ENCODE measurements around the gene SMAD7. TPM values are rescaled to one million over a fixed set of nuclear protein-coding genes. Genes with fewer than 3 reads are reported as not detected.

The SMAD7 gene
- total RNA-seq, 4 donors from 2014 or later: 41.2 to 76.0 (median 55.2) TPM

DNA sequence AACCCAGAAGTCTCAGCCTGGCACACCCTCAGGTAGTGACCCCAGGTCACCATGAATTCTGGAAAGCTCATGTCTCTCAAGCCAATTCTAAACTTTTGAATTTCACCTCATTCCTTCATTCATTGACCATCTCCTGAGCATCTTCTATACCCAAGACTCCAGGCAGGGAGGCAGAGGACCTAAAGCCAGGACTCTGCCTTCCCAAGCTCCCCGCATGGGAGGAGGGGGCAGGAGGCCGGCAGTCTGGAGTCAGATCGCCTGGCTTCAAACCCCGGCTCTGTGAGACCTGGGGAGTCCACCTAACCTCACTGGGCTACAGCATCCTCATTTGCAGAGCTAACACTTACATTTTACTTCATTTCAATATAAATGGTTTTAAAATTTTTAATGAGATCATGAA is 59.0 kb downstream of the SMAD7 start:
- H3K4me3 ChIP-seq: no peak overlapping the region
- no peaks in the 10 kb centered on the region for H3K27me3 ChIP-seq
- TF ChIP-seq, protein P1, sequence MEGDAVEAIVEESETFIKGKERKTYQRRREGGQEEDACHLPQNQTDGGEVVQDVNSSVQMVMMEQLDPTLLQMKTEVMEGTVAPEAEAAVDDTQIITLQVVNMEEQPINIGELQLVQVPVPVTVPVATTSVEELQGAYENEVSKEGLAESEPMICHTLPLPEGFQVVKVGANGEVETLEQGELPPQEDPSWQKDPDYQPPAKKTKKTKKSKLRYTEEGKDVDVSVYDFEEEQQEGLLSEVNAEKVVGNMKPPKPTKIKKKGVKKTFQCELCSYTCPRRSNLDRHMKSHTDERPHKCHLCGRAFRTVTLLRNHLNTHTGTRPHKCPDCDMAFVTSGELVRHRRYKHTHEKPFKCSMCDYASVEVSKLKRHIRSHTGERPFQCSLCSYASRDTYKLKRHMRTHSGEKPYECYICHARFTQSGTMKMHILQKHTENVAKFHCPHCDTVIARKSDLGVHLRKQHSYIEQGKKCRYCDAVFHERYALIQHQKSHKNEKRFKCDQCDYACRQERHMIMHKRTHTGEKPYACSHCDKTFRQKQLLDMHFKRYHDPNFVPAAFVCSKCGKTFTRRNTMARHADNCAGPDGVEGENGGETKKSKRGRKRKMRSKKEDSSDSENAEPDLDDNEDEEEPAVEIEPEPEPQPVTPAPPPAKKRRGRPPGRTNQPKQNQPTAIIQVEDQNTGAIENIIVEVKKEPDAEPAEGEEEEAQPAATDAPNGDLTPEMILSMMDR (IDR thresholded peaks at IDR 0.05): no peak
- TF ChIP-seq POLR2AphosphoS5 (IDR thresholded peaks at IDR 0.05): no peak
- no peak for TF ChIP-seq POLR2A (IDR thresholded peaks at IDR 0.05)
- TF ChIP-seq EP300 (IDR thresholded peaks at IDR 0.05): no peak
- WGBS, 2 donors (ENCODE audit: low coverage in 1 of 2): no CpG with 5 or more reads among the region's 4 CpGs
- no peak for ATAC-seq
- H3K9me3 ChIP-seq: no peaks in the 10 kb centered on the region
- H3K27ac ChIP-seq: no peak overlapping the region
- peaks cover 0 to 29% (median 6%) of the 10 kb centered on the region in 3 donors for H3K4me1 ChIP-seq
- H3K36me3 ChIP-seq: no peaks in the 10 kb centered on the region

- Histone ChIP-seq H3K27me3 (no peaks in the 10 kb centered on the region), H3K9me3 (no peaks in the 10 kb centered on the region), H3K4me3 (no peak overlapping the region), H3K4me1 (peaks cover 0 to 29% (median 6%) of the 10 kb centered on the region in 3 donors), H3K36me3 (no peaks in the 10 kb centered on the region), H3K27ac (no peak overlapping the region)
- TF ChIP-seq POLR2A (IDR thresholded peaks at IDR 0.05) (no peak), EP300 (IDR thresholded peaks at IDR 0.05) (no peak), POLR2AphosphoS5 (IDR thresholded peaks at IDR 0.05) (no peak)
- TF ChIP-seq, protein P1 (IDR thresholded peaks at IDR 0.05): no peak
- ATAC-seq: no peak
- 89% methylated on average over 7 of the region's 13 CpGs; no CpG with 5 or more reads in 1 of the 2 donors for WGBS, 2 donors (ENCODE audit: low coverage in 1 of 2)
These were observed 60.6 kb downstream of the SMAD7 start for GRCh38 chr18:48889981-48890762.

GRCh38 chr18:48889115-48889941 is 61.4 kb downstream of the SMAD7 start:
- Histone ChIP-seq H3K4me1 (peaks cover 0 to 29% (median 6%) of the 10 kb centered on the region in 3 donors), H3K36me3 (no peaks in the 10 kb centered on the region), H3K4me3 (no peak overlapping the region), H3K27me3 (no peaks in the 10 kb centered on the region), H3K9me3 (no peaks in the 10 kb centered on the region), H3K27ac (no peak overlapping the region)
- 57 to 83% methylated on average over 1 to 3 of the region's 18 CpGs for WGBS, 2 donors (ENCODE audit: low coverage in 1 of 2)
- TF ChIP-seq POLR2A (IDR thresholded peaks at IDR 0.05) (no peak), EP300 (IDR thresholded peaks at IDR 0.05) (no peak), POLR2AphosphoS5 (IDR thresholded peaks at IDR 0.05) (no peak)
- TF ChIP-seq, protein P1 (IDR thresholded peaks at IDR 0.05): no peak
- peak; percentile 63 for ATAC-seq

DNA sequence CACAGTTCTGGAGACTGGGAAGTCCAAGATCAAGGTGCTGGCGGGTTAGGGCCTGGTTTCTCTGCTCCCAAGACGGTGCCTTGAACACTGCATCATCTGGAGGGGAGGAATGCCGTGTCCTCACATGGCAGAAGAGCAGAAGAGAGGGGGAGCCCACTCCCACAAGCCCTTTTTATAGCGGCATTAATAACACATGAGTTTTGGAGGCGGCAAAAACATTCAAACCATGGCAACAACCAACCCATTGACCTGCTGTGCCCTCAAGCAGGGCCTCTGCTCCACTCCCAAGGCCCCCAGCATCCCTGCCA is 62.0 kb downstream of the SMAD7 start:
- WGBS, 2 donors (ENCODE audit: low coverage in 1 of 2): 80% methylated on average over 2 of the region's 5 CpGs; no CpG with 5 or more reads in 1 of the 2 donors
- Histone ChIP-seq H3K27me3 (no peaks in the 10 kb centered on the region), H3K27ac (no peak overlapping the region), H3K4me3 (no peak overlapping the region), H3K36me3 (no peaks in the 10 kb centered on the region), H3K4me1 (peaks cover 0 to 29% (median 6%) of the 10 kb centered on the region in 3 donors), H3K9me3 (no peaks in the 10 kb centered on the region)
- TF ChIP-seq POLR2AphosphoS5 (IDR thresholded peaks at IDR 0.05) (no peak), EP300 (IDR thresholded peaks at IDR 0.05) (no peak), POLR2A (IDR thresholded peaks at IDR 0.05) (no peak)
- TF ChIP-seq, protein P1 (IDR thresholded peaks at IDR 0.05): no peak
- no peak for ATAC-seq
